Hepatocyte (in vitro differentiated cells): ENCODE results near the gene ARSD. TPM values are rescaled to one million over a fixed set of nuclear protein-coding genes. Genes with fewer than 3 reads are reported as not detected.
A peak's percentile ranks its signal among the peaks of the same experiment; 100 is the strongest.
"Not testable (repeated sequence)": the region's sequence is repeated elsewhere in the genome, so short reads cannot be mapped to it uniquely, and the experiment has no call there.

Source experiments
- DNase-seq: peaks from one replicate; pipeline ENCODE4 v3.0.0-alpha.2; 2016; ENCODE audit warnings: low spot score
- H2AFZ ChIP-seq: fragments of 200-600 bp; sonication (generic); 2 replicates; pipeline ENCODE4 v1.6.0; 2016; ENCODE audit warnings: antibody characterized with exemption, mild to moderate bottlenecking
- H3K27ac ChIP-seq: fragments of 200-600 bp; sonication (generic); 2 replicates; pipeline ENCODE4 v1.5.1; 2016; ENCODE audit warnings: mild to moderate bottlenecking
- H3K27me3 ChIP-seq: fragments of 200-600 bp; sonication (generic); 2 replicates; pipeline ENCODE4 v1.6.1; 2016
- H3K36me3 ChIP-seq: fragments of 200-600 bp; sonication (generic); replicated peaks from 2 replicates; pipeline ENCODE4 v1.5.1; 2016; ENCODE audit warnings: low read depth; ENCODE audit not compliant: insufficient read depth
- H3K4me1 ChIP-seq: fragments of 200-600 bp; sonication (generic); 2 replicates; pipeline ENCODE4 v1.5.1; 2016; ENCODE audit warnings: mild to moderate bottlenecking, moderate library complexity; ENCODE audit not compliant: insufficient read depth
- H3K4me2 ChIP-seq: fragments of 200-600 bp; sonication (generic); 2 replicates; pipeline ENCODE4 v1.6.0; 2016
- H3K4me3 ChIP-seq: fragments of 200-600 bp; sonication (generic); 2 replicates; pipeline ENCODE4 v1.5.1; 2016; ENCODE audit warnings: mild to moderate bottlenecking
- H3K79me2 ChIP-seq: fragments of 200-600 bp; sonication (generic); 2 replicates; pipeline ENCODE4 v1.6.0; 2017; ENCODE audit warnings: mild to moderate bottlenecking
- H3K9me2 ChIP-seq: fragments of 200-600 bp; sonication (generic); replicated peaks from 2 replicates; pipeline ENCODE4 v1.6.0; 2017; ENCODE audit warnings: mild to moderate bottlenecking; ENCODE audit not compliant: insufficient read depth
- H3K9me3 ChIP-seq: fragments of 200-600 bp; sonication (generic); 2 replicates; pipeline ENCODE4 v1.5.1; 2016; ENCODE audit warnings: low read depth, mild to moderate bottlenecking
- H4K20me1 ChIP-seq: fragments of 200-600 bp; sonication (generic); 2 replicates; pipeline ENCODE4 v1.6.0; 2016; ENCODE audit warnings: mild to moderate bottlenecking; ENCODE audit not compliant: insufficient read depth, poor library complexity, severe bottlenecking
- CTCF ChIP-seq: fragments of 200-600 bp; sonication (generic); IDR thresholded peaks from 2 replicates; pipeline ENCODE4 v1.5.1; 2016; ENCODE audit warnings: antibody characterized with exemption, mild to moderate bottlenecking; ENCODE audit not compliant: poor library complexity
- EZH2 ChIP-seq: fragments of 200-600 bp; sonication (generic); IDR thresholded peaks from 2 replicates; pipeline ENCODE4 v1.6.1; 2016; ENCODE audit warnings: antibody characterized with exemption, mild to moderate bottlenecking, borderline replicate concordance
- EZH2phosphoT487 ChIP-seq: fragments of 200-600 bp; sonication (generic); IDR thresholded peaks from one replicate; pipeline ENCODE4 v1.6.1; 2018; ENCODE audit warnings: antibody characterized with exemption, mild to moderate bottlenecking, low read depth, moderate library complexity; ENCODE audit not compliant: unreplicated experiment, severe bottlenecking
- WGBS: methylation state at CpG from one replicate; pipeline ENCODE4 v1.1.6; 2016; ENCODE audit warnings: low lambda C conversion rate; ENCODE audit errors: missing lambda C conversion rate; 5-methylcytosine and 5-hydroxymethylcytosine counted together
- polyA plus RNA-seq: library from polyadenylated mRNA; unstranded; fragments of >200 nt; fragmentation: Nextera tagmentation; extraction: Ambion mirVana; gene quantifications from 2 replicates; pipeline ENCODE4 v1.2.1, GENCODE V29; 2016
- total RNA-seq: library from RNA; depleted of rRNA; stranded (reverse); fragments of >200 nt; gene quantifications from 2 replicates; pipeline ENCODE4 v1.2.3, GENCODE V29; 2014

ARSD gene
- total and polyA plus RNA-seq, 2 experiments from 2014 or later, result 25.0 to 32.9 TPM

- Histone ChIP-seq H3K4me3 (no peak overlapping the region), H3K4me2 (no peak overlapping the region), H3K79me2 (no peaks in the 10 kb centered on the region), H3K9me2 (no peaks in the 10 kb centered on the region), H3K27me3 (no peaks in the 10 kb centered on the region), H4K20me1 (no peaks in the 10 kb centered on the region), H3K27ac (no peak overlapping the region), H3K4me1 (no peaks in the 10 kb centered on the region), H2AFZ (no peak overlapping the region), H3K9me3 (no peaks in the 10 kb centered on the region), H3K36me3 (no peaks in the 10 kb centered on the region)
- WGBS, result 90% methylated on average over 2 of the region's 2 CpGs
- TF ChIP-seq EZH2phosphoT487 (no peak), EZH2 (no peak), CTCF (no peak)
- DNase-seq, result no peak
Observed at GRCh38 chrX:2931155-2931554, 2.0 kb upstream of the ARSD start.

- Histone ChIP-seq H3K9me3 (no peaks in the 10 kb centered on the region), H3K36me3 (no peaks in the 10 kb centered on the region), H3K4me2 (peak overlapping the region; percentile 83), H3K27ac (peak overlapping the region; percentile 100), H3K4me1 (no peaks in the 10 kb centered on the region), H3K4me3 (peak overlapping the region; percentile 18), H3K27me3 (no peaks in the 10 kb centered on the region), H2AFZ (peak overlapping the region; percentile 32), H3K79me2 (no peaks in the 10 kb centered on the region), H3K9me2 (no peaks in the 10 kb centered on the region), H4K20me1 (no peaks in the 10 kb centered on the region)
- WGBS, result 9% methylated on average over 12 of the region's 27 CpGs
- no peak for DNase-seq
- TF ChIP-seq CTCF (no peak), EZH2phosphoT487 (no peak), EZH2 (no peak)
Observed at GRCh38 chrX:2928191-2928582, 952 bp downstream of the ARSD start.

- Histone ChIP-seq H4K20me1 (no peaks in the 10 kb centered on the region), H3K4me3 (no peak overlapping the region), H3K36me3 (no peaks in the 10 kb centered on the region), H3K27ac (peak overlapping the region; percentile 100), H3K27me3 (no peaks in the 10 kb centered on the region), H3K4me2 (no peak overlapping the region), H3K79me2 (no peaks in the 10 kb centered on the region), H3K4me1 (no peaks in the 10 kb centered on the region), H2AFZ (no peak overlapping the region), H3K9me3 (no peaks in the 10 kb centered on the region), H3K9me2 (no peaks in the 10 kb centered on the region)
- TF ChIP-seq CTCF (no peak), EZH2phosphoT487 (no peak), EZH2 (no peak)
- WGBS, result 95% methylated on average over 15 of the region's 15 CpGs
- DNase-seq, result no peak
Observed at GRCh38 chrX:2926664-2927275, 2.4 kb downstream of the ARSD start.

GRCh38 chrX:2926255-2926654 lies 2.9 kb downstream of the ARSD start:
- H3K9me3 ChIP-seq, H3K79me2 ChIP-seq, DNase-seq, H3K4me3 ChIP-seq, H3K27me3 ChIP-seq, H3K9me2 ChIP-seq, H4K20me1 ChIP-seq, H3K4me1 ChIP-seq, H2AFZ ChIP-seq, H3K36me3 ChIP-seq, H3K4me2 ChIP-seq: not testable (repeated sequence)
- WGBS, result 62% methylated on average over 4 of the region's 4 CpGs
- peak overlapping the region; percentile 100 for H3K27ac ChIP-seq
